Hepatocyte (in vitro differentiated cells): ENCODE data around the gene TTYH2. TPM values are rescaled to one million over a fixed set of nuclear protein-coding genes. Genes with fewer than 3 reads are reported as not detected.

Experiments
- DNase-seq: peaks from one replicate; pipeline ENCODE4 v3.0.0-alpha.2; 2016; ENCODE audit warnings: low spot score
- H2AFZ ChIP-seq: fragments of 200-600 bp; sonication (generic); 2 replicates; pipeline ENCODE4 v1.6.0; 2016; ENCODE audit warnings: antibody characterized with exemption, mild to moderate bottlenecking
- H3K27ac ChIP-seq: fragments of 200-600 bp; sonication (generic); 2 replicates; pipeline ENCODE4 v1.5.1; 2016; ENCODE audit warnings: mild to moderate bottlenecking
- H3K27me3 ChIP-seq: fragments of 200-600 bp; sonication (generic); 2 replicates; pipeline ENCODE4 v1.6.1; 2016
- H3K36me3 ChIP-seq: fragments of 200-600 bp; sonication (generic); replicated peaks from 2 replicates; pipeline ENCODE4 v1.5.1; 2016; ENCODE audit warnings: low read depth; ENCODE audit not compliant: insufficient read depth
- H3K4me1 ChIP-seq: fragments of 200-600 bp; sonication (generic); 2 replicates; pipeline ENCODE4 v1.5.1; 2016; ENCODE audit warnings: mild to moderate bottlenecking, moderate library complexity; ENCODE audit not compliant: insufficient read depth
- H3K4me2 ChIP-seq: fragments of 200-600 bp; sonication (generic); 2 replicates; pipeline ENCODE4 v1.6.0; 2016
- H3K4me3 ChIP-seq: fragments of 200-600 bp; sonication (generic); 2 replicates; pipeline ENCODE4 v1.5.1; 2016; ENCODE audit warnings: mild to moderate bottlenecking
- H3K79me2 ChIP-seq: fragments of 200-600 bp; sonication (generic); 2 replicates; pipeline ENCODE4 v1.6.0; 2017; ENCODE audit warnings: mild to moderate bottlenecking
- H3K9me2 ChIP-seq: fragments of 200-600 bp; sonication (generic); replicated peaks from 2 replicates; pipeline ENCODE4 v1.6.0; 2017; ENCODE audit warnings: mild to moderate bottlenecking; ENCODE audit not compliant: insufficient read depth
- H3K9me3 ChIP-seq: fragments of 200-600 bp; sonication (generic); 2 replicates; pipeline ENCODE4 v1.5.1; 2016; ENCODE audit warnings: low read depth, mild to moderate bottlenecking
- H4K20me1 ChIP-seq: fragments of 200-600 bp; sonication (generic); 2 replicates; pipeline ENCODE4 v1.6.0; 2016; ENCODE audit warnings: mild to moderate bottlenecking; ENCODE audit not compliant: insufficient read depth, poor library complexity, severe bottlenecking
- CTCF ChIP-seq: fragments of 200-600 bp; sonication (generic); IDR thresholded peaks from 2 replicates; pipeline ENCODE4 v1.5.1; 2016; ENCODE audit warnings: antibody characterized with exemption, mild to moderate bottlenecking; ENCODE audit not compliant: poor library complexity
- EZH2 ChIP-seq: fragments of 200-600 bp; sonication (generic); IDR thresholded peaks from 2 replicates; pipeline ENCODE4 v1.6.1; 2016; ENCODE audit warnings: antibody characterized with exemption, mild to moderate bottlenecking, borderline replicate concordance
- EZH2phosphoT487 ChIP-seq: fragments of 200-600 bp; sonication (generic); IDR thresholded peaks from one replicate; pipeline ENCODE4 v1.6.1; 2018; ENCODE audit warnings: antibody characterized with exemption, mild to moderate bottlenecking, low read depth, moderate library complexity; ENCODE audit not compliant: unreplicated experiment, severe bottlenecking
- WGBS: methylation state at CpG from one replicate; pipeline ENCODE4 v1.1.6; 2016; ENCODE audit warnings: low lambda C conversion rate; ENCODE audit errors: missing lambda C conversion rate; 5-methylcytosine and 5-hydroxymethylcytosine counted together
- polyA plus RNA-seq: library from polyadenylated mRNA; unstranded; fragments of >200 nt; fragmentation: Nextera tagmentation; extraction: Ambion mirVana; gene quantifications from 2 replicates; pipeline ENCODE4 v1.2.1, GENCODE V29; 2016
- total RNA-seq: library from RNA; depleted of rRNA; stranded (reverse); fragments of >200 nt; gene quantifications from 2 replicates; pipeline ENCODE4 v1.2.3, GENCODE V29; 2014

The TTYH2 gene
- total and polyA plus RNA-seq, 2 experiments from 2014 or later, result 7.4 to 7.8 TPM

GRCh38 chr17:74245145-74245831 lies 31.9 kb downstream of the TTYH2 start:
- peak; percentile 2 for TF ChIP-seq CTCF
- no peak for TF ChIP-seq EZH2phosphoT487
- H2AFZ ChIP-seq, result no peak overlapping the region
- no peaks in the 10 kb centered on the region for H4K20me1 ChIP-seq
- no peaks in the 10 kb centered on the region for H3K27me3 ChIP-seq
- no peaks in the 10 kb centered on the region for H3K36me3 ChIP-seq
- no peaks in the 10 kb centered on the region for H3K9me2 ChIP-seq
- H3K79me2 ChIP-seq, result no peaks in the 10 kb centered on the region
- no peak overlapping the region for H3K27ac ChIP-seq
- no peak overlapping the region for H3K4me3 ChIP-seq
- 23% methylated on average over 21 of the region's 21 CpGs for WGBS
- peak overlapping the region; percentile 47 for H3K4me2 ChIP-seq
- H3K4me1 ChIP-seq, result peaks cover 7% of the 10 kb centered on the region
- no peaks in the 10 kb centered on the region for H3K9me3 ChIP-seq
- no peak for DNase-seq

GRCh38 chr17:74245871-74246270 lies 32.5 kb downstream of the TTYH2 start:
- no peak for TF ChIP-seq EZH2
- no peak for TF ChIP-seq CTCF
- no peak for TF ChIP-seq EZH2phosphoT487
- peaks cover 7% of the 10 kb centered on the region for H3K4me1 ChIP-seq
- no peaks in the 10 kb centered on the region for H3K9me3 ChIP-seq
- H3K36me3 ChIP-seq, result no peaks in the 10 kb centered on the region
- H3K79me2 ChIP-seq, result no peaks in the 10 kb centered on the region
- H2AFZ ChIP-seq, result no peak overlapping the region
- H3K27ac ChIP-seq, result no peak overlapping the region
- no peak overlapping the region for H3K4me3 ChIP-seq
- no peaks in the 10 kb centered on the region for H3K27me3 ChIP-seq
- no peaks in the 10 kb centered on the region for H4K20me1 ChIP-seq
- 62% methylated on average over 5 of the region's 5 CpGs for WGBS
- no peak for DNase-seq
- peak overlapping the region; percentile 47 for H3K4me2 ChIP-seq
- H3K9me2 ChIP-seq, result no peaks in the 10 kb centered on the region

- WGBS, result 75% methylated on average over 15 of the region's 17 CpGs
- TF ChIP-seq EZH2 (no peak), CTCF (no peak), EZH2phosphoT487 (no peak)
- Histone ChIP-seq H4K20me1 (no peaks in the 10 kb centered on the region), H3K27me3 (no peaks in the 10 kb centered on the region), H3K4me3 (no peak overlapping the region), H3K27ac (no peak overlapping the region), H3K4me2 (no peak overlapping the region), H3K79me2 (no peaks in the 10 kb centered on the region), H2AFZ (no peak overlapping the region), H3K9me3 (no peaks in the 10 kb centered on the region), H3K9me2 (no peaks in the 10 kb centered on the region), H3K36me3 (no peaks in the 10 kb centered on the region), H3K4me1 (peaks cover 7% of the 10 kb centered on the region)
- no peak for DNase-seq
These were observed 36.4 kb downstream of the TTYH2 start for GRCh38 chr17:74249590-74250270.
